CD4-positive, alpha-beta T cell treated with Interferon gamma for 1 hour (primary cell): ENCODE data around the gene KMT5C.

Experiments
- DNase-seq: peaks from one replicate; pipeline ENCODE4 v3.0.0-alpha.2; 2020

The KMT5C gene

DNA sequence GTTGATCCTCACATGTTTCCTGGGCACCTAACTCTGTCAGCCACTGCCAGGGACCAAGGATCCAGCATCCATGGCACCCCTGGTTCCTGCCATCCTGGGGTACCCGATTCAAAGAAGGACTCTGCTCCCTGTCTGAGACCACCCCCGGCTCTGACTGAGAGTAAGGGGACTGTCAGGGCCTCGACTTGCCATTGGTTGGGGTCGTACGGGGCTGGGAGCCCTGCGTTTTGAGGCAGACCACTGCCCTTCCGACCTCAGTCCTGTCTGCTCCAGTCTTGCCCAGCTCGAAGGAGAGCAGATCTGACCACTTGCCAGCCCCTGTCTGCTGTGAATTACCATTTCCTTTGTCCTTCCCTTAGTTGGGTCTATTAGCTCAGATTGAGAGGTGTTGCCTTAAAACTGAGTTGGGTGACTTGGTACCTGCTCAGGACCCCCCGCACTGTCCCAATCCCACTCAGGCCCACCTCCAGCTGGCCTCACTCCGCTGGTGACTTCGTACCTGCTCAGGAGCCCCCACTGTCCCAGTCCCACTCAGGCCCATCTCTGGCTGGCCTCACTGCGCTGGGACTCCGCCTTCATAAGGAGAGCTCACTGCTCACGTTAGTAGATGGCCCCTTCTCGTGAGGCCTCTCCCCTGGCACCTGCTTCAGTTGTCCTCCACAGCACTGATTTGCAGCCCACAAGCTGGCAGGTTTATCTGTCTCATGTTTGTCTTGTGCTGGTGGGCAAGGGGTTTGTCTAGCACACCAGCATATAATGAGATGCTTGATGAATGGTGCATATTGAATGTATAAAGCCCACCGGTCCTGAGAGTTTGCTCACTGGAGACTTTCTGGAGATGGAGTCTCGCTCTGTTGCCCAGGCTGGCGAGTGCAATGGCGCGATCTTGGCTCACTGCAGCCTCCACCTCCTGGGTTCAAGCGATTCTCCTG lies 50.0 kb downstream of the KMT5C start:
- no peak for DNase-seq

DNA sequence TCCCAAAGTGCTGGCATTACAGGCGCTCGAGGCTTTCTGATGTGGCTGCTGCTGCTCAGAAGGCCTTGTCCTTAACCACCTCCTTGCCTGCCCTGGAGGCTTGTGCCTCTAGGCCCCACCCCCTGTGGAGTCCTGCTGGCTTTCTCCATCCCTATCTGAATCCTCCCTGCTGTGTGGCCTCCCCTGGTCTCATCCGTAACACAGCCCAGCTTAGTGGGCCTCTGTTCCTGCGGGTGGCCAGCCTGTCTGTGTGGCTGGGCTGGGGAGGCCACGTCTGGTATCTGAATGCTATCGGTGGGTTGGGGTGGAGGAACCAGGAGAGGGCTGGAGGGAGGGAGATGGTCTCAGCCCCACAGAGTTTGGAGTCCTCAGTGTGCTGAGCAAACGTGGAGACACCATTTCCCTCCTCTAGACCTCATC lies 50.8 kb downstream of the KMT5C start:
- DNase-seq = no peak

DNA sequence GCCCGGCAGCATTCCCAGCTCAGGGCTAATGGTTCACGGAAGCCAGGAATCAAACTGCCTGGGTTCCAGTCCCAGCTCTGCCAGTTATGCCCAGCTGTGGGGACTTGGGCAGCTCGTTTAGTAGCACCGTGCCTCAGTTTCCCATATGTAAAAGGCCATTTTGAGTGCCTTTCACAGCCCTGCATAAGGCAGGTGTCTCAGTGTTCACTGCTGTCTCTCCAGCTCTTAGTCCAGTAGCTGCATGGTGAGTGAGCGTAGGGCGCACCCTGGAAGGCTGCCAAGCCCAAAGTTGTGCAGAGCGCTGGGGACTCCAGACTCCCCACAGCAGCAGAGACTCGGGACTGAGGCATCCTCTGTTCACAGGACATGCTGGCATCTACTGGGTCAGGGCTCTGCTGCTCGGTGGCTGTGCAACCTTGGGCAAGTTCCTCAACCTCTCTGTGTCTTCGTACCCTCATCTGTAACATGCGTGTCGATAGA lies 51.6 kb downstream of the KMT5C start:
- DNase-seq = no peak

DNA sequence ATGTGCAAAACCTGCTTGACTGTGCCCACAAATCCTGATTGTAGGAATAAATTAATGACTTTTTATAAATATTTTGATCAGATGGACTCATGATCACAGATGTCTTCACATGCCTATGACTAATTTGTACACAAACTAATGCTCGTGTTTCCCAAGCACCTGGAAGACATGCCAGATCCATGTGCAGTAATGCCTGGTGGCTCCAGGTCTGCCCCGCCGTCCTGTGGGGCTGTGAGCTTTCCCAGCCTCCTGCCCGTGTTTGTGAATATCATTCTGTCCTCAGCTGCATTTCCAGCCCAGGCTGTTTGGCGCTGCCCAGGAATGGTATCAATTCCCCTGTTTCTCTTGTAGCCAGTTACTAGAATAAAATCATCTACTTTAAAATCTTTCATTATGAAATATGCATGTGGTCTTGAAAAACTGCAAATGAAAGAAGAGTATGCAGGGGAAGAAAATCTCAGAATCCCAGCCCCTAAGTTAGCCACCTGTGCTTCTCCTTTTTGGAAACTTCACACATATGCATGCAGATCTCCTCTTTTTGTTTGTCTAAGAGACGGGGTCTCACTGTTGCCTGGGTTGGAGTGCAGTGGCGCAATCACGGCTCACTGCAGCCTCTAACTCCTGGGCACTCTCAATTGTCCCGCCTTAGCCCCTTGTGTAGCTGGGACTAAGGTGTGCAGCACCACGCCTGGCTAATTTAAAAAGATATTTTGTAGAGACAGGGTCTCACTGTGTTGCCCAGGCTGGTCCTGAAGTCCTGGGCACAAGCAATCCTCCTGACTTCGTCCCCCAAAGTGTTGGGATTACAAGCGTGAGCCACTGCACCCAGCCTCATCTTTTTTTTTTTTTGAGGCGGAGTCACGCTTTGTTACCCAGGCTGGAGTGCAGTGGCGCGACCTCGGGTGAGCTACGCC lies 52.3 kb downstream of the KMT5C start:
- no peak for DNase-seq

DNA sequence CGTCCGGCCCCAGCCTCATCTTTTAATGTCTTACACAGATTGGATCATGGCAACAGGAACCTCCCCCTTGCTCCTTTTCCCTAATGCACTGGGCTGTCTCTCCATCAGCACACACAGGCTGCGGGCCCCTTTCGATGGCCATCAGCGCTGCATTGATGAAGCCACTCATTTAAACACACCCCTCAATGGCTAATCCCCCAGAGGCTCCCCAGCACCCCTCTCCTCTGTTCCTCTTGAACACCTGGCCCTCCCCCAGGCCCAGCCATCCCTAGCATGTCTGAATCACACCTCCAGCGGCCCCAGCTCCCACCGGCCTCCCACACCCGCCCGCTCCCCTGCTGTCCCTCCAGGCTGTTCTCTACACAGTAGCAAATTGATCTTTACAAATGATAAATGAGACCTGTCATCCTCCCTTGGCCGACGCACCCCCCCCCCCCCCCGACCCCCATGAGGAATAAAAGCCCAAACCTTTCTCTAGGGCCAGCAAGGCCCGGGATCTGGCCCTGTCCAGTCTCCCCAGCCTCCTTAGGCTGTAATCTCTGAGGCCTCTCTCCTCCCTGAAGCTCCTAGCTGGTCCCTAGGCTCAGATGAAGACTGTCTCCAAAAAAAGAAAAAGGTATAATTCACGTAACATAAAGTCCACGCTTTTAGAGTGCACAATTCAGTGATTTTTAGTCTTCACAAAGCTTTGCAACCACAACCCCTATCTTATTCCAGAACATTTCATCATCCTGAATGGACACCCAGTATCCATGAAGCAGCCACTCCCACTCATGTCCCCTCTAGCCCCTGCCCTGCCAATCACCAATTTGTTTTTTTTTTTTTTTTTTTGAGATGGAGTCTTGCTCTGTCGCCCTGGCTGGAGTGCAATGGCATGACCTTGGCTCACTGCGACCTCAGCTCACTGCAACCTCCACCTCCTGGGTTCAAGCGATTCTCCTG lies 53.4 kb downstream of the KMT5C start:
- DNase-seq = no peak
